K562 (cell line): ENCODE measurements around the gene DLGAP1.

Experiments
- ARNT ChIP-seq, 2 experiments: fragments of 450-650 bp; IDR thresholded peaks; 2 replicates each; pipeline ENCODE4 v1.6.1; 2016; ENCODE audit warnings: mild to moderate bottlenecking in 1 of 2
- CTCF ChIP-seq, 3 experiments: IDR thresholded peaks in 2 of 3; conservative IDR thresholded peaks in 1 of 3; 2 replicates each; pipeline ENCODE4 v1.5.1; 2011 to 2012; ENCODE audit warnings: low read length in 3 of 3, mild to moderate bottlenecking in 3 of 3, control low read depth in 2 of 3, improper control_type of control experiment in 1 of 3, inconsistent platforms in 1 of 3, low read depth in 1 of 3, mixed read lengths in 1 of 3, moderate library complexity in 1 of 3; ENCODE audit not compliant: insufficient read depth in 2 of 3
- RBM22 ChIP-seq: fragments of 200-400 bp; formaldehyde crosslinking; IDR thresholded peaks from 2 replicates; pipeline ENCODE4 v1.6.1; 2018; ENCODE audit warnings: low read length, low read depth; ENCODE audit not compliant: poor library complexity, severe bottlenecking
- YBX1 ChIP-seq: fragments of 450-650 bp; IDR thresholded peaks from 2 replicates; pipeline ENCODE4 v1.7.1; 2016; ENCODE audit warnings: mild to moderate bottlenecking
- ZFX ChIP-seq: sonication (generic); formaldehyde crosslinking; IDR thresholded peaks from 2 replicates; pipeline ENCODE4 v1.8.0; 2022; ENCODE audit warnings: mild to moderate bottlenecking, missing genetic modification reagents, moderate library complexity

- TF ChIP-seq YBX1 (no peak), RBM22 (no peak), CTCF (IDR thresholded peaks at IDR 0.05 in 2 of 3, conservative IDR thresholded peaks at IDR 0.05 in 1 of 3; ENCODE audit: insufficient read depth in 2 of 3, low read depth in 1 of 3, low read length in 3 of 3) (no peak), ARNT (IDR thresholded peaks at IDR 0.05) (no peak), ZFX (CRISPR knock-in tag) (no peak)
Observed at GRCh38 chr18:3478262-3478978, 976.7 kb downstream of the DLGAP1 start.
